ENCODE measurements around the gene FOLR1. TPM values are rescaled to one million over a fixed set of nuclear protein-coding genes. Genes with fewer than 3 reads are reported as not detected.

The FOLR1 gene
- total RNA-seq, 4 donors from 2014 or later, result not detected

- no peak for TF ChIP-seq CTCF (IDR thresholded peaks at IDR 0.05; ENCODE audit: low read depth)
Measured at GRCh38 chr11:72208281-72208680, 16.3 kb downstream of the FOLR1 start.

- TF ChIP-seq CTCF (IDR thresholded peaks at IDR 0.05; ENCODE audit: low read depth), result no peak
Measured at GRCh38 chr11:72209101-72209500, 17.2 kb downstream of the FOLR1 start.

- TF ChIP-seq CTCF (IDR thresholded peaks at IDR 0.05; ENCODE audit: low read depth), result no peak
Measured at GRCh38 chr11:72216638-72217037, 24.7 kb downstream of the FOLR1 start, which contains the start of gene FOLR2. Gene FOLR2 (plus strand): TSS chr11:72216794. CDS start chr11:72218585, 1,791 bp downstream.

- TF ChIP-seq CTCF (IDR thresholded peaks at IDR 0.05; ENCODE audit: low read depth), result no peak
Measured at GRCh38 chr11:72217841-72218240, 25.9 kb downstream of the FOLR1 start.

- no peak for TF ChIP-seq CTCF (IDR thresholded peaks at IDR 0.05; ENCODE audit: low read depth)
Measured at GRCh38 chr11:72218251-72218745, 26.4 kb downstream of the FOLR1 start.

GRCh38 chr11:72220696-72221363 is 28.9 kb downstream of the FOLR1 start:
- TF ChIP-seq CTCF (IDR thresholded peaks at IDR 0.05; ENCODE audit: low read depth), result no peak

- TF ChIP-seq CTCF (IDR thresholded peaks at IDR 0.05; ENCODE audit: low read depth), result no peak
Measured at GRCh38 chr11:72221386-72222075, 29.6 kb downstream of the FOLR1 start.

All from subcutaneous adipose tissue (tissue), 4 donors.